Measurements from ENCODE around the gene MRPS6.

Gene MRPS6

DNA sequence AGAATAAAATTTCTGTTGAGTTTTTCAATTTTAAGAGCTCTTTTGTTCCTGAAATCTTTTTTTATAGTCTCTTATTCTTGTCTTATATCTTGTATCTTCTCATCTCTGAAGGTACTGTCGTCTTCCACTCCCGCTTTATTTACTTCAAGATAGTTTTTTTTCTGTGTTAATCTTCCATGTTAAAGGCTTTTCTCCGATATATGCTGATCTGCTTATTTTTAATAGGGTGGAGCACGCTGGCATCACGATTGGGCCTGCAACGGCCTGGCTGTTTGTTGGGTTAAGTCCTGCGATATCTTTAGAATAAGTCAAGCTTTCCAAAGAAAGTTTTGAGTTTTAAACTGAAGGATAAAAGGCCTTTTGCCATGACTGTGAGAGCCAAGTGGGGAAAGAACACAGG is 35.7 kb downstream of the MRPS6 start:
- peaks cover 45% of the 10 kb centered on the region for H3K36me3 Mint-ChIP-seq (ENCODE audit: low read depth)
- no peaks in the 10 kb centered on the region for H3K27me3 Mint-ChIP-seq (ENCODE audit: low read depth)
- H3K9me3 Mint-ChIP-seq, result no peaks in the 10 kb centered on the region
- no peak overlapping the region for H3K27ac Mint-ChIP-seq
- peaks cover 11% of the 10 kb centered on the region for H3K4me1 Mint-ChIP-seq
- H3K4me3 Mint-ChIP-seq, result no peak overlapping the region
- TF ChIP-seq, protein P1, sequence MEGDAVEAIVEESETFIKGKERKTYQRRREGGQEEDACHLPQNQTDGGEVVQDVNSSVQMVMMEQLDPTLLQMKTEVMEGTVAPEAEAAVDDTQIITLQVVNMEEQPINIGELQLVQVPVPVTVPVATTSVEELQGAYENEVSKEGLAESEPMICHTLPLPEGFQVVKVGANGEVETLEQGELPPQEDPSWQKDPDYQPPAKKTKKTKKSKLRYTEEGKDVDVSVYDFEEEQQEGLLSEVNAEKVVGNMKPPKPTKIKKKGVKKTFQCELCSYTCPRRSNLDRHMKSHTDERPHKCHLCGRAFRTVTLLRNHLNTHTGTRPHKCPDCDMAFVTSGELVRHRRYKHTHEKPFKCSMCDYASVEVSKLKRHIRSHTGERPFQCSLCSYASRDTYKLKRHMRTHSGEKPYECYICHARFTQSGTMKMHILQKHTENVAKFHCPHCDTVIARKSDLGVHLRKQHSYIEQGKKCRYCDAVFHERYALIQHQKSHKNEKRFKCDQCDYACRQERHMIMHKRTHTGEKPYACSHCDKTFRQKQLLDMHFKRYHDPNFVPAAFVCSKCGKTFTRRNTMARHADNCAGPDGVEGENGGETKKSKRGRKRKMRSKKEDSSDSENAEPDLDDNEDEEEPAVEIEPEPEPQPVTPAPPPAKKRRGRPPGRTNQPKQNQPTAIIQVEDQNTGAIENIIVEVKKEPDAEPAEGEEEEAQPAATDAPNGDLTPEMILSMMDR (IDR thresholded peaks at IDR 0.05; ENCODE audit: unreplicated experiment in 3 of 3), result no peak

DNA sequence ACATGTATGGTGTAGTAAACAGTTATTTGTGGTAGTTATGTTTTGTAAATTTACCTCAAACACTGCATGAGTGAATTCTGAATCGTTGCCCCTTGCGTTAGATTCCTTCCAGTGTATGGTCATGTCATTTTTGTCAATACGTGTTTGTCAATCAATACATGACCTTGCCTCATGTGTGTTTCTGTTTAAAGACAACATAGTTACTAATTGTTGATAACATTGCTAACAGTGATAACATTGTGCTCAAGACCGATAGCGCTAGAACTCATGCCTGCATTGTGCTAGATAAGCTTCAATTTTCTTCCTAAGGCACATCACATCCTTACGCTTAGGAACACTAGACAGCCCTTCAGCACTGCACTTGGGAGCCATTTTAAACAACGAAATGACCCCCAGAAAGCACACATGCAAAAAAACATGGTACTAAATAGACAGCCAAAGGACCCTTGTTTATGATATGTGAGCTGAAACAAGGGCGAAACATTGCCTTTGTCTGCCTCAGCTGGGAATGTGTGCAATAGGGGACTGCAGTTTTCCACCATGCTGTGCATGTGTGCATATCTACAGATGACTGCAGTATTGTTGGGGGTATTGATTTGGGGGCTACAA is 37.3 kb downstream of the MRPS6 start:
- TF ChIP-seq, protein P1 (IDR thresholded peaks at IDR 0.05; ENCODE audit: unreplicated experiment in 3 of 3), result no peak
- no peak overlapping the region for H3K27ac Mint-ChIP-seq
- H3K4me1 Mint-ChIP-seq, result peaks cover 10% of the 10 kb centered on the region
- no peaks in the 10 kb centered on the region for H3K27me3 Mint-ChIP-seq (ENCODE audit: low read depth)
- peaks cover 51% of the 10 kb centered on the region for H3K36me3 Mint-ChIP-seq (ENCODE audit: low read depth)
- H3K9me3 Mint-ChIP-seq, result no peaks in the 10 kb centered on the region
- H3K4me3 Mint-ChIP-seq, result no peak overlapping the region

DNA sequence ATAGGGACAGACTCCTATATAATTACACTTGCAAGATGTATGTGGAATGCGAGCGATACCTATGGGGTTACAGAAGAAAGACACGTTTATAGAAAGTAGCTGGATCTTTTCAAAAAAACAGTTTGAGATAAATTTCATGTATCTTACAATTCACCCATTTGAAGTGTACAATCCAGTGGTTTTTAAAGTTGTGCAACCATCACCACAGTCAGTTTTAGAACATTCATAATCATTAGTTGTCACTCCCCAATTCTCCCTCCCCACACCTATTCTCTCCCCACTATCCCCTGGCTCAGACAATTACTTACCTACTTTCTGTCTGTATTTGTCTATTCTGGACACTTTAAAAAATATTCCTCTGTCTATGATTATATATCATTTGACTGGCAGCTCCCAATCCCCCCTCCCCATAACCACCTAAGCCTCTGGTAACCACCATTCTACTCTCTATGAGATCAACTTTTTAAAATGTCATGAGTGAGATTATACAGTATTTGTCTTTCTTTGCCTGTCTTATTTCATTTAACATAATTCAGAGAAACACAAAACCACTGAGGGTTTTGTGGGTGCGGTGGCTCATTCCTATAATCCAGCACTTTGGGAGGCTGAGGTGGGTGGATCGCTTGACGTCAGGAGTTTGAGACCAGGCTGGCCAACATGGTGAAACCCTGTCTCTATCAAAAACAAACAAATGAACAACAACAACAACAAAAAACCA is 39.1 kb downstream of the MRPS6 start:
- H3K4me1 Mint-ChIP-seq, result peaks cover 10% of the 10 kb centered on the region
- no peak overlapping the region for H3K4me3 Mint-ChIP-seq
- H3K36me3 Mint-ChIP-seq (ENCODE audit: low read depth), result peaks cover 59% of the 10 kb centered on the region
- no peaks in the 10 kb centered on the region for H3K27me3 Mint-ChIP-seq (ENCODE audit: low read depth)
- H3K9me3 Mint-ChIP-seq, result peaks cover 3% of the 10 kb centered on the region
- no peak overlapping the region for H3K27ac Mint-ChIP-seq
- TF ChIP-seq, protein P1 (IDR thresholded peaks at IDR 0.05; ENCODE audit: unreplicated experiment in 3 of 3), result no peak

DNA sequence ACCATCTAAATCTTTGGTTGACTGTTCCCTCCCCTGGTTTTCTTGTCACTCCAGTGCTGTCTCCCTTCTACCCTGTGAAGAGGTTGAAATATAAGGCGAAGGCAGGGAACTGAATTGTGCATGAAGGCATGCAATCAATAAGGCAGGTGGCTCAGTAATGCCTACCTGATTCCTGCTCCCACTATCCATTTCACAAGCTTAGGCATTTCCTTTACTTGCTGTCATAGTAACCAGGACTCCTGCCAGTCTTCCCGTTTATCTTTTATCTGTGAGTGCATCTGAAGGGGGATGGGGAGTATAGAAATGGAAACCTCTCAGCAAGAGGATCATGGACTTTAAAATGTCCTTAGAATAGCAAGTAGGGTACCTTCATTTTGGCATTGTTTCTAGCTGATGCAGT is 40.5 kb downstream of the MRPS6 start:
- Mint-ChIP-seq H3K36me3 (ENCODE audit: low read depth) (peaks cover 61% of the 10 kb centered on the region), H3K27me3 (ENCODE audit: low read depth) (no peaks in the 10 kb centered on the region), H3K4me1 (peaks cover 10% of the 10 kb centered on the region), H3K27ac (no peak overlapping the region), H3K9me3 (peaks cover 3% of the 10 kb centered on the region), H3K4me3 (no peak overlapping the region)
- TF ChIP-seq, protein P1 (IDR thresholded peaks at IDR 0.05; ENCODE audit: unreplicated experiment in 3 of 3), result no peak

DNA sequence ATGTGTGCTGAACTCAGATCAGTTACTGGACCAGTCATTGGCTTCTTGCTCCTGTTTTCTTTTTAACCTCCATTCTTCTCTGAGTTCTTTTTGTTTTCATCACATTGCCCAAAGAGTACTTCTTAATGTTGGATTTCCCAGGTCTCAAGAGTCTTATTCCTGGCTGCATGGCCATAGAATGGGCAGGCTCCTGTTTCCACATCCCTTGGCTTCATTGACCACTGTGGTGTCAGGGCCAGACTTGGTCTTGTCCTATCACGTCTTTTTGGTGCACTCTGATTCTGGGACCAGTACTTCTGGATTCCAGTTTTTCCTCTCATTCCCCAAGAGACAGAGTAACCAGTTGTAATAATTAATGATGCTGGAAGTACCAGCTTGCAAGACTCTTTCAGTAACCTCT is 41.8 kb downstream of the MRPS6 start:
- Mint-ChIP-seq H3K9me3 (peaks cover 3% of the 10 kb centered on the region), H3K4me3 (no peak overlapping the region), H3K4me1 (peaks cover 16% of the 10 kb centered on the region), H3K36me3 (ENCODE audit: low read depth) (peaks cover 58% of the 10 kb centered on the region), H3K27ac (no peak overlapping the region), H3K27me3 (ENCODE audit: low read depth) (no peaks in the 10 kb centered on the region)
- TF ChIP-seq, protein P1 (IDR thresholded peaks at IDR 0.05; ENCODE audit: unreplicated experiment in 3 of 3), result no peak

DNA sequence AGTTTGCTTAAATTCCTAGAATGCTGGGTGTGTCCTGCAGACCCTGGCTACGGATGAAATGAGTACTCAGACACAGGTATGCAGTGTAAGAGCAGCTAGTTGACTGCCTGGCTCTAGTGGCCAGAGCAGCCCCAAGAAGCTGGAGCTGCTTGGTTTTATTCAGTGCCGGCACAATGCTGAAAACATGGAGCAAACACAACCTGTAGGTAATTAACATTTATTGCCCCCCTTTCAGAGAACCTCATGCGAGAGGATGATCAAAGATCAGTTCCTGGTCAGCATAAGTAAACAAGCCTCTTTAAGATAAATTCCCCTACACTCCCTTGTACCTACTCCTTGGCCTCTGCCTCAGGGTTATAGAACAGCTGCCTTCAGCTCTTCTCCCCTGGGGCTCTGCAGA is 43.2 kb downstream of the MRPS6 start:
- peaks cover 25% of the 10 kb centered on the region for H3K4me1 Mint-ChIP-seq
- peaks cover 59% of the 10 kb centered on the region for H3K36me3 Mint-ChIP-seq (ENCODE audit: low read depth)
- H3K9me3 Mint-ChIP-seq, result peaks cover 3% of the 10 kb centered on the region
- TF ChIP-seq, protein P1 (IDR thresholded peaks at IDR 0.05; ENCODE audit: unreplicated experiment in 3 of 3), result no peak
- no peak overlapping the region for H3K4me3 Mint-ChIP-seq
- no peaks in the 10 kb centered on the region for H3K27me3 Mint-ChIP-seq (ENCODE audit: low read depth)
- no peak overlapping the region for H3K27ac Mint-ChIP-seq
